Measurements from ENCODE around the gene MORC1.

Gene MORC1

DNA sequence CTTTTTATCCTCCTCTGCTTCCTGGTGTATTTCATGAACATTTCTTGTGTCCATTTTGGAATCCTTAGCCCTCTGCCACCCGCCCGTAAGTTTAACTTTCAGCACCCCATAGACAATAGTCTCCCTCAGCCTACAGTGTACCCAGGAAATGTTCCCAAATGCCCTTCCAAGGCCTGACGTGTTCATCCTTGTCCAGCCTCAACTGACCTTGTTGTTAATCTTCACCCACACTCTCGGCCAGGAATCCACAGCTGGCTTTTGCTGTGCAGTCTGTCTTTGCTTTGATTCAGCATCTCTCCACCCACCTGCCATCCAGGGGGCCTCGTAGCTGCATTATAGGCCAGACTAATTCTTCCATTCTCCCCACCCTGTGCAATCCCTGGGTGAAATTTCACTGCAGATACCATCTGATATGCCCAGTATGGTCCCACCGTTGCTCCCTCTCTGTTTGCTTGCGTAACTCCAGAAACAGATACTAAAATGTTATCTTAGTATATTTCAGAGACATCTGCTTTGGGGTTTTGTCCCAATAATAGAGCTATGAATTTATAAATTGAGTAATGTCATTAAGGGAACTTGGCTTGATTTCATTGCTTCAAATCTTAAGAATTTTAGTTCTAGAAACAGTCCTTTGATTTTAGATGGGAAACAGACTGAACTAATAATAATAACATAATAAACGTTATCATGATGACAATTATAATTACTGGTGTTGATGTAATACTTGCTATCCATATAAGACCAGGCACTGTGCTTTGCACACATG, 180.8 kb downstream of the MORC1 start:
- no peak for TF ChIP-seq TAF1 (IDR thresholded peaks at IDR 0.05; ENCODE audit: borderline replicate concordance, insufficient read depth, low read length)
- TF ChIP-seq SIN3A (IDR thresholded peaks at IDR 0.05; ENCODE audit: borderline replicate concordance, insufficient read depth, low read length): no peak
- TF ChIP-seq FOXP2 (optimal IDR thresholded peaks at IDR 0.05; ENCODE audit: borderline replicate concordance, extremely low read depth, extremely low read length, insufficient read depth): no peak
- TF ChIP-seq, protein P1, sequence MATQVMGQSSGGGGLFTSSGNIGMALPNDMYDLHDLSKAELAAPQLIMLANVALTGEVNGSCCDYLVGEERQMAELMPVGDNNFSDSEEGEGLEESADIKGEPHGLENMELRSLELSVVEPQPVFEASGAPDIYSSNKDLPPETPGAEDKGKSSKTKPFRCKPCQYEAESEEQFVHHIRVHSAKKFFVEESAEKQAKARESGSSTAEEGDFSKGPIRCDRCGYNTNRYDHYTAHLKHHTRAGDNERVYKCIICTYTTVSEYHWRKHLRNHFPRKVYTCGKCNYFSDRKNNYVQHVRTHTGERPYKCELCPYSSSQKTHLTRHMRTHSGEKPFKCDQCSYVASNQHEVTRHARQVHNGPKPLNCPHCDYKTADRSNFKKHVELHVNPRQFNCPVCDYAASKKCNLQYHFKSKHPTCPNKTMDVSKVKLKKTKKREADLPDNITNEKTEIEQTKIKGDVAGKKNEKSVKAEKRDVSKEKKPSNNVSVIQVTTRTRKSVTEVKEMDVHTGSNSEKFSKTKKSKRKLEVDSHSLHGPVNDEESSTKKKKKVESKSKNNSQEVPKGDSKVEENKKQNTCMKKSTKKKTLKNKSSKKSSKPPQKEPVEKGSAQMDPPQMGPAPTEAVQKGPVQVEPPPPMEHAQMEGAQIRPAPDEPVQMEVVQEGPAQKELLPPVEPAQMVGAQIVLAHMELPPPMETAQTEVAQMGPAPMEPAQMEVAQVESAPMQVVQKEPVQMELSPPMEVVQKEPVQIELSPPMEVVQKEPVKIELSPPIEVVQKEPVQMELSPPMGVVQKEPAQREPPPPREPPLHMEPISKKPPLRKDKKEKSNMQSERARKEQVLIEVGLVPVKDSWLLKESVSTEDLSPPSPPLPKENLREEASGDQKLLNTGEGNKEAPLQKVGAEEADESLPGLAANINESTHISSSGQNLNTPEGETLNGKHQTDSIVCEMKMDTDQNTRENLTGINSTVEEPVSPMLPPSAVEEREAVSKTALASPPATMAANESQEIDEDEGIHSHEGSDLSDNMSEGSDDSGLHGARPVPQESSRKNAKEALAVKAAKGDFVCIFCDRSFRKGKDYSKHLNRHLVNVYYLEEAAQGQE (IDR thresholded peaks at IDR 0.05; ENCODE audit: insufficient read depth in 1 of 2, low read depth in 2 of 2, low read length in 2 of 2): no peak
- TF ChIP-seq POLR2AphosphoS5 (IDR thresholded peaks at IDR 0.05; ENCODE audit: low read depth, low read length): no peak

DNA sequence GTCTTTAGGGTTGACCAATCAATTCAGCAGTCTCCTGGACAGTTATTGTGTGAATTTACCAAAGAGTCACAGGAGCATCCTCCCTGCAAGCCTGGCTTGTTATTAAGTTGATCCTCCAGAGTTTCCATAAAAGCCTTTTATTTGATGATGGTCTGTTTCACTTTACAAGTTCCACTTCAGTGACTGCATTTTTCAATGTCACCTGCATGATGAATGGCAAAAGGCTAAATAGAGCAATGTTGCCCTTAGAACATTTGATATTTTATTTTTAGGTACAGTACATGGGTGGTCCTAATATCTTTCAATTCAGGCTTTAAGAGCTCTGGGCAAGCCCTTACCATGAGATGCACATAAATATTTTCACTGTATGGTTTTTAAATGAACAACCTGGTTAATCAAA, 186.9 kb downstream of the MORC1 start:
- TF ChIP-seq SIN3A (IDR thresholded peaks at IDR 0.05; ENCODE audit: borderline replicate concordance, insufficient read depth, low read length) (no peak), FOXP2 (optimal IDR thresholded peaks at IDR 0.05; ENCODE audit: borderline replicate concordance, extremely low read depth, extremely low read length, insufficient read depth) (no peak), POLR2AphosphoS5 (IDR thresholded peaks at IDR 0.05; ENCODE audit: low read depth, low read length) (no peak), TAF1 (IDR thresholded peaks at IDR 0.05; ENCODE audit: borderline replicate concordance, insufficient read depth, low read length) (no peak)
- TF ChIP-seq, protein P1 (IDR thresholded peaks at IDR 0.05; ENCODE audit: insufficient read depth in 1 of 2, low read depth in 2 of 2, low read length in 2 of 2): no peak

DNA sequence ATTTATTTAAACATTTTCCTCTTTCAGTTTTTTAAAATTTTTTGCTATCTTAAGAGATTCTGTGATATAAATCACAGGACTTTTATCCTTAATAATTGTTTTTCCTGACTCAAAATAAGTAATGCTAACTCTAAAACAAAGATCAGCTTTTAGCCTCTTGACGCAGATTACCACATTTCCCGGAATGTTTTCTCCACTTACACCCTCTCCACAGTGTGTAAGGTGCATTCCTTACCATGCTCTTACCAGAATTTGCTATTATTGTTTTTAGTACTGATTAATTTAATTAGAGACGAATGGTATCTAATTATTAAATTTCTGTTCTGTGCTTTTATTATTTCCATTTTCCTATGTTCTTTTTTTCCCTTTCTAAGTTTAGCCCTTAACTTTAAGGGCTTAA, 199.1 kb downstream of the MORC1 start:
- no peak for TF ChIP-seq POLR2AphosphoS5 (IDR thresholded peaks at IDR 0.05; ENCODE audit: low read depth, low read length)
- TF ChIP-seq TAF1 (IDR thresholded peaks at IDR 0.05; ENCODE audit: borderline replicate concordance, insufficient read depth, low read length): no peak
- TF ChIP-seq, protein P1 (IDR thresholded peaks at IDR 0.05; ENCODE audit: insufficient read depth in 1 of 2, low read depth in 2 of 2, low read length in 2 of 2): no peak
- TF ChIP-seq SIN3A (IDR thresholded peaks at IDR 0.05; ENCODE audit: borderline replicate concordance, insufficient read depth, low read length): no peak
- TF ChIP-seq FOXP2 (optimal IDR thresholded peaks at IDR 0.05; ENCODE audit: borderline replicate concordance, extremely low read depth, extremely low read length, insufficient read depth): no peak

DNA sequence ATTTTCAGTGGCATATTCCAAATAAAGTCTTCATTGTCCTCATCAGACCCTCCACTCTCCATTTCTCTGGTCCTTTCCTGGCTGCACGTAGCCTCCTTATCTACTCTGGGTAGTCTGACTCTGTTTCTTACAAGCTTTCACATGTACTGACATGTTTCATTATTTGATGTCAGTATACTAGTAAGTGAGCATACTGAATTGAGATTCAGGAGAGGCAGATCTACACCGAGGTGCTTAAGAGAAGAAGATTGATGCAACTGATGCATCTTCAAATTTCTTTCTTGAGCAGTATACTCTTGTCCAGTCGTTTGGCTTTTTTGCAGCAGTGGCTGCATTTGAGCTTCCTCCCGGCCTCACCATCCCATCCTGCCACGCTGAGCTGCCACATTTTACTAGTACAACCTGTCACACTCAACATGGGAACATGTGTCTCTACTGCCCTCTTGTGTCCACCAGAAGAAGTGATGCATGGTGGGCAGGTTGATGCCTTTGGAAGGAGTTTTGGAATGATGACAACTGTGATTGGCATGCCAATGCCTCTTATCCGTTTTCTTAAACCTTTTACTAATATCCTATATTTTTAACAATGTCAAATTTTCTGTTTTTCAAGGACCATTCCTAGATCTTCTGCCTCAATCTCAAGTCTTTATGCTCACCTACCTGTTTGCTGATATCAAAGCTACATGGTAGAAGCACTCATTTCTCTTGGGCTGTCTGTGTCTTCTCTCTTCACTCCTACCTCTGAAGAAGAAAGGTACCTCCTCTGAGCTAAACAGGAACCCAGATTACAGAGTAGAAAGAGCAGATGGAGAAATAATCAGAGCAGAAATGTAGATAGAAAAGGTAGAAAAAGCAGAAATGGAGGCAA, 202.9 kb downstream of the MORC1 start:
- TF ChIP-seq SIN3A (IDR thresholded peaks at IDR 0.05; ENCODE audit: borderline replicate concordance, insufficient read depth, low read length): no peak
- TF ChIP-seq, protein P1 (IDR thresholded peaks at IDR 0.05; ENCODE audit: insufficient read depth in 1 of 2, low read depth in 2 of 2, low read length in 2 of 2): no peak

All from PFSK-1 (cell line).